ENCODE measurements around the gene PHF14. TPM values are rescaled to one million over a fixed set of nuclear protein-coding genes. Genes with fewer than 3 reads are reported as not detected.

PHF14 gene
- total RNA-seq, 4 donors from 2014 or later = 23.0 to 50.7 (median 29.1) TPM

DNA sequence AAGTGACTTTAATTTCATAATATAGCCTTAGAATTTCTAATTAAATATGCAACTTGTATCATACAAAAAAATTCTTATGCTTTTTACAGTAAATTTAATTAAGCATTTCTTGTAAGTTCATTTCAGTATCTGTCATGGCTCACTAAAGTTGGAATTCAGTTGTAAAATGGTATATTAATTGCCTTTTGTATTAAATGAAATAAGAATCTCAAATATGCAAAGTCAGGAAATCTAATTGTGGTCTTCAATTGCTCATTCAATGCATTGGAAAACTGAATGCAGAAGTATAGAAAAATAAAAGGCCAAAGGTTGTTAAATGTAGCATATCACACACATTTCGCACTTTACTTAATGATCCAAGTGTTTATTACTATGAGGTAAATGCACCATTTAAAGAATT lies 189.5 kb downstream of the PHF14 start:
- DNase-seq (ENCODE audit: extremely low spot score) = no peak
- Histone ChIP-seq H3K9me3 (no peaks in the 10 kb centered on the region), H3K27ac (replicated peaks in 1 of 4) (no peak overlapping the region), H3K27me3 (no peaks in the 10 kb centered on the region), H3K4me3 (no peak overlapping the region), H3K36me3 (no peaks in the 10 kb centered on the region), H3K4me1 (no peaks in the 10 kb centered on the region)
- intact Hi-C loops (cut with DNase I) = no loop called here
- TF ChIP-seq POLR2A (IDR thresholded peaks at IDR 0.05; ENCODE audit: low read depth) (no peak), POLR2AphosphoS5 (IDR thresholded peaks at IDR 0.05) (no peak), EP300 (IDR thresholded peaks at IDR 0.05) (no peak)
- TF ChIP-seq, protein P1, sequence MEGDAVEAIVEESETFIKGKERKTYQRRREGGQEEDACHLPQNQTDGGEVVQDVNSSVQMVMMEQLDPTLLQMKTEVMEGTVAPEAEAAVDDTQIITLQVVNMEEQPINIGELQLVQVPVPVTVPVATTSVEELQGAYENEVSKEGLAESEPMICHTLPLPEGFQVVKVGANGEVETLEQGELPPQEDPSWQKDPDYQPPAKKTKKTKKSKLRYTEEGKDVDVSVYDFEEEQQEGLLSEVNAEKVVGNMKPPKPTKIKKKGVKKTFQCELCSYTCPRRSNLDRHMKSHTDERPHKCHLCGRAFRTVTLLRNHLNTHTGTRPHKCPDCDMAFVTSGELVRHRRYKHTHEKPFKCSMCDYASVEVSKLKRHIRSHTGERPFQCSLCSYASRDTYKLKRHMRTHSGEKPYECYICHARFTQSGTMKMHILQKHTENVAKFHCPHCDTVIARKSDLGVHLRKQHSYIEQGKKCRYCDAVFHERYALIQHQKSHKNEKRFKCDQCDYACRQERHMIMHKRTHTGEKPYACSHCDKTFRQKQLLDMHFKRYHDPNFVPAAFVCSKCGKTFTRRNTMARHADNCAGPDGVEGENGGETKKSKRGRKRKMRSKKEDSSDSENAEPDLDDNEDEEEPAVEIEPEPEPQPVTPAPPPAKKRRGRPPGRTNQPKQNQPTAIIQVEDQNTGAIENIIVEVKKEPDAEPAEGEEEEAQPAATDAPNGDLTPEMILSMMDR (IDR thresholded peaks at IDR 0.05) = no peak
- WGBS = 100% methylated on average over 1 of the region's 1 CpG

DNA sequence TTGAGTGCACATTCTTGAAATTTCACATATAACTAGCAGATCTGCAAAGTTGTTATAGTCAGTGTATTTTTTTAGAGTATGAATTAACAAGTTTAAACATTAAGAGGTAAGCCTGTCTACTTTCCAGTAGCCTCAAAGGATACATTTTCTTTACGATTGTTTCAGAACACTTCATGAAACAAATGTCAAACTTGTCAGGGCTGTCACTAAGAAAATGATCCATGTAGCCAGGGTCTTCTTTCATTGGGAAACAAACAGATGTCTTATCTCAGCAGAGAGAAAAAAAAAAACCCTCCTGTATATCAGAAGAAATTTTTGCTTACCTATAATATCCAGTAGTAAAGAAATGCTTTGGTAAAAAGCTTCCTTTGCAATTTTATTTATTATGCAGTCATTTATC lies 192.4 kb downstream of the PHF14 start:
- intact Hi-C loops (cut with DNase I) = no loop called here
- 84% methylated on average over 1 of the region's 1 CpG for WGBS
- no peak for TF ChIP-seq EP300 (IDR thresholded peaks at IDR 0.05)
- no peak for TF ChIP-seq POLR2AphosphoS5 (IDR thresholded peaks at IDR 0.05)

DNA sequence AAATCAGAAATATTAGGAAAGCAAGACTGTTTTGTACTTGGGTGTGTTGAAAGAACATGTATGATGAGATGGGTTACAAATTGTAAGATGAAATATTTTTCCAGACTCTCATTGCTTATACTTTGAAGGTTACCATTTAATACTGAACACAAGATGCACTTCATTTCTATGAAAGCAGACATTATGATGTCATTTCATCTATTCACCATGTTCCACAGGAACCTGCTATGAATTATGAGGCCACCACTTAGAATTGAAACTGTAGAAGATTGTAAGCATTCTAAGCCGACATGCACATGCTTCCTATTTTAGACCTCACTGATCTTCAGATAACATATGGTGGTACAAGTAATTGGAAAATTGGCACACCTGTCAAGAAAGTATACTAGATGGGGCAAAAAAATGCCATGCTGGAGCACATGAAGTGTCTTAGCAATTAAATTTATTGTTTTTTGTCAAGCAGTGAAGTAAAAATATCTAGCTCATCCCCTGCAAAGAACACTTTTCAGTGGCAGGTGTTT lies 195.0 kb downstream of the PHF14 start:
- intact Hi-C loops (cut with DNase I) = no loop called here
- Histone ChIP-seq H3K4me3 (no peak overlapping the region), H3K9me3 (no peaks in the 10 kb centered on the region), H3K4me1 (peaks cover 0 to 19% (median 12%) of the 10 kb centered on the region in 4 donors), H3K36me3 (no peaks in the 10 kb centered on the region), H3K27ac (replicated peaks in 1 of 4) (no peak overlapping the region), H3K27me3 (no peaks in the 10 kb centered on the region)
- 50% methylated on average over 1 of the region's 1 CpG for WGBS
- DNase-seq (ENCODE audit: extremely low spot score) = no peak
- TF ChIP-seq POLR2AphosphoS5 (IDR thresholded peaks at IDR 0.05) = no peak
- no peak for TF ChIP-seq EP300 (IDR thresholded peaks at IDR 0.05)
- TF ChIP-seq POLR2A (IDR thresholded peaks at IDR 0.05; ENCODE audit: low read depth) = no peak
- TF ChIP-seq, protein P1 (IDR thresholded peaks at IDR 0.05) = no peak

More for the DNA sequence above, 192.4 kb downstream of the PHF14 start:
- Histone ChIP-seq H3K4me1 (peaks cover 0 to 14% (median 12%) of the 10 kb centered on the region in 4 donors), H3K27me3 (no peaks in the 10 kb centered on the region), H3K27ac (replicated peaks in 1 of 4) (no peak overlapping the region), H3K4me3 (no peak overlapping the region), H3K36me3 (no peaks in the 10 kb centered on the region), H3K9me3 (no peaks in the 10 kb centered on the region)
- no peak for DNase-seq (ENCODE audit: extremely low spot score)

DNA sequence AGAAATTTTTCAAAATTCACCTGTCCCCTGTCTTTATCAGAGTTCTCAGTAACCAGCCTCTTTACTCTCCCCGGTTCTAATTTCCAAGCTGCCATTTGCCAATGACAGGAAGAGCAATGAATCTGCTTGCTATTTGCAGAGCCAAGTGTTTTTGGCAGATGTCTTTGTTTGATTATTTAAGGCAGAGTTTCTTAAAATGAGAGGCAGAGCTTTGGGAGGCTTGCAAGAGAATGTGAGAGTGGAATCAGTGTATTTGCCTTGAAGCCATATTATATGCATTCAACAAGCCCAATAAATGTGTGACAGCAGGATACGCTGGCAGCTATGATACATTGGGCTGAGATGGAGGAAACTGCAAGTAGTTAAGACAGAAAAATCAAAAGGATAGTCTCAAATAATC lies 196.5 kb downstream of the PHF14 start:
- Histone ChIP-seq H3K4me1 (peaks cover 0 to 19% (median 12%) of the 10 kb centered on the region in 4 donors), H3K9me3 (no peaks in the 10 kb centered on the region), H3K36me3 (no peaks in the 10 kb centered on the region), H3K4me3 (no peak overlapping the region), H3K27me3 (no peaks in the 10 kb centered on the region), H3K27ac (replicated peaks in 1 of 4) (peak overlapping the region in 1 of 4 donors; percentile 9)
- no peak for DNase-seq (ENCODE audit: extremely low spot score)
- WGBS = 28% methylated on average over 2 of the region's 2 CpGs
- no peak for TF ChIP-seq POLR2AphosphoS5 (IDR thresholded peaks at IDR 0.05)
- no peak for TF ChIP-seq EP300 (IDR thresholded peaks at IDR 0.05)
- TF ChIP-seq POLR2A (IDR thresholded peaks at IDR 0.05; ENCODE audit: low read depth) = no peak
- TF ChIP-seq, protein P1 (IDR thresholded peaks at IDR 0.05) = no peak
- intact Hi-C loops (cut with DNase I) = no loop called here

DNA sequence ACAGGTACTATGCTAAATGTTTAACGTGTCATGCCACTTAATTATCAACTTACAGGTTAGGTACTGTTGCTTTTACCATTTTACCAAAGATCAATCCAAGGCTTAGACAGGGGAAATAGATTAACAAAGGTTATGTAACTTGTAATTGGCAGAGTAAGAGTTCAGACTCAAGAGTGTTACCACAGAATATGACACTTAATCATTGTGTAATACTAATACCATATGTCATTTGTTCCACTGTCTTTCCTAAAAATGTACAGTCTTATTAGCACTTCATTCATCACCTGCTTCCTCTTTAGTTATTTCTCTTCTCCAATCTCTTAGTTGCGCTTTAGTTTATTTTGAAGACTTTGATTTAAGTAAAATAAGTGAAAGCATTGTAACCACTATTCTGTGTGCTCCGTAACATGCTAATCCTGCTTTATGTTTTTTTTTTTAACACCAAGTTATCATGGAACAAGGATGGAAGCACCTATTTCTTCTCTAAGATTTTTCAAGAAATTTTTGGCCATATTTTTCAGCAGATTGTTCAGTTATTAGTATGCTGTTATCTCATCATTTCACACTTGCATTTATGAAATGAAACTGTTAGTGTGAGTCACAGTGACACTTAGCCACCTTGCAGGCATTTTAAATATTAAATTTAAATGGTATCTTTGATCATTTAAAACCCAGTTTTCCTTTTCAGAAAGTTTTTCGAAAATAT lies 197.3 kb downstream of the PHF14 start:
- Histone ChIP-seq H3K36me3 (no peaks in the 10 kb centered on the region), H3K4me1 (peaks cover 0 to 19% (median 12%) of the 10 kb centered on the region in 4 donors), H3K9me3 (no peaks in the 10 kb centered on the region), H3K4me3 (no peak overlapping the region), H3K27ac (replicated peaks in 1 of 4) (no peak overlapping the region), H3K27me3 (no peaks in the 10 kb centered on the region)
- WGBS = 76% methylated on average over 4 of the region's 4 CpGs
- TF ChIP-seq, protein P1 (IDR thresholded peaks at IDR 0.05) = no peak
- TF ChIP-seq POLR2AphosphoS5 (IDR thresholded peaks at IDR 0.05) (no peak), POLR2A (IDR thresholded peaks at IDR 0.05; ENCODE audit: low read depth) (no peak), EP300 (IDR thresholded peaks at IDR 0.05) (no peak)
- no peak for DNase-seq (ENCODE audit: extremely low spot score)
- intact Hi-C loops (cut with DNase I) = no loop called here
